RWPE1 (cell line): Measurements from ENCODE around the gene PTPRK.

Source experiments
- CTCF ChIA-PET: fragments of 350-600 bp; sonication (Branson Sonifier 250); formaldehyde crosslinking; extraction: SDS; loops from one replicate; lab custom pipeline; 2021; lab: Yijun Ruan, JAX
- POLR2A ChIA-PET: fragments of 400-600 bp; formaldehyde crosslinking; extraction: SDS; loops from one replicate; lab custom pipeline; 2020; ENCODE audit warnings: antibody characterized with exemption; ENCODE audit not compliant: low non-redundant PET; lab: Yijun Ruan, JAX
- DNase-seq: peaks from one replicate; pipeline ENCODE4 v3.0.0; 2012; ENCODE audit warnings: low spot score
- H3K27ac ChIP-seq: fragments of 450-650 bp; 2 replicates; pipeline ENCODE4 v1.5.1; 2017
- TF ChIP-seq, protein P1 (sequence below): fragments of 450-650 bp; conservative IDR thresholded peaks from 2 replicates; pipeline ENCODE4 v1.5.1; 2017; ENCODE audit warnings: low read depth, mild to moderate bottlenecking

PTPRK gene

GRCh38 chr6:128483472-128484135 lies 36.8 kb downstream of the PTPRK start:
- no peak overlapping the region for H3K27ac ChIP-seq
- ChIA-PET CTCF (no interaction called here), POLR2A (no interaction called here)
- DNase-seq: no peak
- TF ChIP-seq, protein P1, sequence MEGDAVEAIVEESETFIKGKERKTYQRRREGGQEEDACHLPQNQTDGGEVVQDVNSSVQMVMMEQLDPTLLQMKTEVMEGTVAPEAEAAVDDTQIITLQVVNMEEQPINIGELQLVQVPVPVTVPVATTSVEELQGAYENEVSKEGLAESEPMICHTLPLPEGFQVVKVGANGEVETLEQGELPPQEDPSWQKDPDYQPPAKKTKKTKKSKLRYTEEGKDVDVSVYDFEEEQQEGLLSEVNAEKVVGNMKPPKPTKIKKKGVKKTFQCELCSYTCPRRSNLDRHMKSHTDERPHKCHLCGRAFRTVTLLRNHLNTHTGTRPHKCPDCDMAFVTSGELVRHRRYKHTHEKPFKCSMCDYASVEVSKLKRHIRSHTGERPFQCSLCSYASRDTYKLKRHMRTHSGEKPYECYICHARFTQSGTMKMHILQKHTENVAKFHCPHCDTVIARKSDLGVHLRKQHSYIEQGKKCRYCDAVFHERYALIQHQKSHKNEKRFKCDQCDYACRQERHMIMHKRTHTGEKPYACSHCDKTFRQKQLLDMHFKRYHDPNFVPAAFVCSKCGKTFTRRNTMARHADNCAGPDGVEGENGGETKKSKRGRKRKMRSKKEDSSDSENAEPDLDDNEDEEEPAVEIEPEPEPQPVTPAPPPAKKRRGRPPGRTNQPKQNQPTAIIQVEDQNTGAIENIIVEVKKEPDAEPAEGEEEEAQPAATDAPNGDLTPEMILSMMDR: no peak

- POLR2A ChIA-PET: no interaction called here
- CTCF ChIA-PET: interaction anchor here (0.7 kb wide), 1 partner anchor 164 kb away, joined by 3 read pairs; no protein-coding TSS in a partner anchor
- no peak overlapping the region for H3K27ac ChIP-seq
- no peak for DNase-seq
- TF ChIP-seq, protein P1: no peak
These were observed 37.8 kb downstream of the PTPRK start for GRCh38 chr6:128482642-128483041.

GRCh38 chr6:128479991-128480390 lies 40.4 kb downstream of the PTPRK start:
- CTCF ChIA-PET: no interaction called here
- no peak for DNase-seq
- POLR2A ChIA-PET: no interaction called here
- TF ChIP-seq, protein P1: no peak
- H3K27ac ChIP-seq: no peak overlapping the region

- H3K27ac ChIP-seq: no peak overlapping the region
- ChIA-PET POLR2A (no interaction called here), CTCF (no interaction called here)
- TF ChIP-seq, protein P1: no peak
- no peak for DNase-seq
These were observed 41.2 kb downstream of the PTPRK start for GRCh38 chr6:128479048-128479666.

GRCh38 chr6:128478230-128479047 lies 42.0 kb downstream of the PTPRK start:
- ChIA-PET CTCF (no interaction called here), POLR2A (no interaction called here)
- TF ChIP-seq, protein P1: no peak
- no peak for DNase-seq
- H3K27ac ChIP-seq: no peak overlapping the region

- POLR2A ChIA-PET: interaction anchor here (0.6 kb wide), 1 partner anchor 11 kb away, joined by 3 read pairs; no protein-coding TSS in a partner anchor
- no peak overlapping the region for H3K27ac ChIP-seq
- no peak for DNase-seq
- CTCF ChIA-PET: no interaction called here
- TF ChIP-seq, protein P1: no peak
These were observed 45.5 kb downstream of the PTPRK start for GRCh38 chr6:128474933-128475332.
